22Rv1 (cell line): ENCODE results near the gene FRMD4B.

ENCODE experiments used
- H3K27ac ChIP-seq: fragments of 450-650 bp; 2 replicates; pipeline ENCODE4 v1.5.1; 2017
- CTCF ChIP-seq: fragments of 450-650 bp; IDR thresholded peaks from 2 replicates; pipeline ENCODE4 v1.5.1; 2017; ENCODE audit warnings: mild to moderate bottlenecking
- ZFX ChIP-seq: fragments of 450-650 bp; IDR thresholded peaks from 2 replicates; pipeline ENCODE4 v1.6.1; 2017; ENCODE audit warnings: antibody characterized with exemption, borderline replicate concordance

FRMD4B gene

GRCh38 chr3:69406163-69406562 lies 20.3 kb upstream of the FRMD4B start:
- no peak overlapping the region for H3K27ac ChIP-seq

GRCh38 chr3:69405067-69405466 lies 19.2 kb upstream of the FRMD4B start:
- H3K27ac ChIP-seq, result no peak overlapping the region
- TF ChIP-seq CTCF (no peak), ZFX (no peak)

More at GRCh38 chr3:69406163-69406562, 20.3 kb upstream of the FRMD4B start:
- TF ChIP-seq CTCF (no peak), ZFX (no peak)

- no peak overlapping the region for H3K27ac ChIP-seq
- TF ChIP-seq ZFX (no peak), CTCF (no peak)
Observed at GRCh38 chr3:69403454-69403853, 17.6 kb upstream of the FRMD4B start.

GRCh38 chr3:69400683-69401082 lies 14.8 kb upstream of the FRMD4B start:
- no peak overlapping the region for H3K27ac ChIP-seq
- TF ChIP-seq CTCF, result no peak
- no peak for TF ChIP-seq ZFX

- TF ChIP-seq CTCF, result no peak
- TF ChIP-seq ZFX, result no peak
- no peak overlapping the region for H3K27ac ChIP-seq
Observed at GRCh38 chr3:69392850-69393249, 7.0 kb upstream of the FRMD4B start.

GRCh38 chr3:69392415-69392814 lies 6.5 kb upstream of the FRMD4B start:
- TF ChIP-seq CTCF (no peak), ZFX (no peak)
- no peak overlapping the region for H3K27ac ChIP-seq

- H3K27ac ChIP-seq, result no peak overlapping the region
- no peak for TF ChIP-seq ZFX
- no peak for TF ChIP-seq CTCF
Observed at GRCh38 chr3:69391554-69391953, 5.7 kb upstream of the FRMD4B start.
